HepG2 (cell line): ENCODE results near the gene PCGF2. TPM values are rescaled to one million over a fixed set of nuclear protein-coding genes. Genes with fewer than 3 reads are reported as not detected.

Source experiments
- ADNP ChIP-seq: sonication (generic); formaldehyde crosslinking; IDR thresholded peaks from 2 replicates; pipeline ENCODE4 v1.4.0; 2020; ENCODE audit warnings: missing genetic modification reagents
- EED ChIP-seq: sonication (generic); formaldehyde crosslinking; IDR thresholded peaks from 2 replicates; pipeline ENCODE4 v1.5.0; 2020; ENCODE audit warnings: mild to moderate bottlenecking, missing genetic modification reagents
- GTF3A ChIP-seq: sonication (generic); formaldehyde crosslinking; conservative IDR thresholded peaks from 2 replicates; pipeline ENCODE4 v1.4.0; 2020; ENCODE audit warnings: mild to moderate bottlenecking, missing genetic modification reagents
- MLLT10 ChIP-seq: sonication (generic); formaldehyde crosslinking; IDR thresholded peaks from 2 replicates; pipeline ENCODE4 v1.4.0; 2020; ENCODE audit warnings: missing genetic modification reagents
- NR3C1 ChIP-seq: sonication (generic); formaldehyde crosslinking; IDR thresholded peaks from 2 replicates; pipeline ENCODE4 v1.4.0; 2020; ENCODE audit warnings: missing genetic modification reagents
- PAF1 ChIP-seq: IDR thresholded peaks from 2 replicates; pipeline ENCODE4 v1.6.1; 2016; ENCODE audit warnings: missing genetic modification reagents, missing compliant biosample characterization
- POLR2AphosphoS5 ChIP-seq: IDR thresholded peaks from 2 replicates; pipeline ENCODE4 v1.6.1; 2012; ENCODE audit warnings: low read depth, low read length
- PRMT3 ChIP-seq: sonication (generic); formaldehyde crosslinking; IDR thresholded peaks from 2 replicates; pipeline ENCODE4 v1.8.1; 2022; ENCODE audit warnings: low read depth, mild to moderate bottlenecking, moderate library complexity, missing genetic modification reagents, borderline replicate concordance
- SRSF4 ChIP-seq: fragments of 200-400 bp; formaldehyde crosslinking; IDR thresholded peaks from one replicate; pipeline ENCODE4 v1.6.1; 2018; ENCODE audit warnings: mild to moderate bottlenecking, low read depth, low read length, moderate library complexity; ENCODE audit not compliant: poor library complexity, severe bottlenecking
- STAT5B ChIP-seq: sonication (generic); formaldehyde crosslinking; IDR thresholded peaks from 2 replicates; pipeline ENCODE4 v1.4.0; 2020; ENCODE audit warnings: missing genetic modification reagents
- TFE3 ChIP-seq: IDR thresholded peaks from 2 replicates; pipeline ENCODE4 v1.6.1; 2016
- ZBTB38 ChIP-seq: sonication (generic); formaldehyde crosslinking; IDR thresholded peaks from 2 replicates; pipeline ENCODE4 v1.5.1; 2020; ENCODE audit warnings: mild to moderate bottlenecking, missing genetic modification reagents
- ZBTB7B ChIP-seq: sonication (generic); formaldehyde crosslinking; IDR thresholded peaks from 2 replicates; pipeline ENCODE4 v1.4.0; 2020; ENCODE audit warnings: missing genetic modification reagents
- ZFP36L2 ChIP-seq: sonication (generic); formaldehyde crosslinking; IDR thresholded peaks from 2 replicates; pipeline ENCODE4 v1.4.0; 2020; ENCODE audit warnings: missing genetic modification reagents
- ZMAT5 ChIP-seq: sonication (generic); formaldehyde crosslinking; IDR thresholded peaks from 2 replicates; pipeline ENCODE4 v1.5.0; 2020; ENCODE audit warnings: mild to moderate bottlenecking, low read depth, missing genetic modification reagents, borderline replicate concordance
- ZNF274 ChIP-seq: sonication (generic); formaldehyde crosslinking; IDR thresholded peaks from 2 replicates; pipeline ENCODE4 v1.5.1; 2020; ENCODE audit warnings: mild to moderate bottlenecking, missing genetic modification reagents
- ZNF747 ChIP-seq: sonication (generic); formaldehyde crosslinking; IDR thresholded peaks from 2 replicates; pipeline ENCODE4 v1.8.1; 2023; ENCODE audit warnings: missing genetic modification reagents, mild to moderate bottlenecking, borderline replicate concordance
- ZNF83 ChIP-seq: sonication (generic); formaldehyde crosslinking; IDR thresholded peaks from 2 replicates; pipeline ENCODE4 v1.4.0; 2020; ENCODE audit warnings: missing genetic modification reagents, mild to moderate bottlenecking, borderline replicate concordance
- ZXDC ChIP-seq: sonication (generic); formaldehyde crosslinking; IDR thresholded peaks from 2 replicates; pipeline ENCODE4 v1.5.0; 2020; ENCODE audit warnings: mild to moderate bottlenecking, missing genetic modification reagents
- polyA plus RNA-seq, 8 experiments: library from polyadenylated mRNA; depleted of rRNA in 3 of 8; stranded (reverse) in 7 of 8; unstranded in 1 of 8; fragments of >200 nt; fragmentation: Illumina TruSeq in 4 of 8; extraction: Trizol in 4 of 8; gene quantifications; 2 replicates each; pipeline versions ENCODE4 v1.2.1 to v1.2.3, GENCODE V29; 2011 to 2016; ENCODE audit warnings: low read depth in 4 of 8, missing spikeins in 1 of 8, mixed read lengths in 1 of 8; ENCODE audit not compliant: insufficient read depth in 1 of 8
- total RNA-seq, 5 experiments: library from RNA; depleted of rRNA; stranded (reverse); fragments of >200 nt; fragmentation: Illumina TruSeq; extraction: Trizol; gene quantifications; 2 replicates each; pipeline ENCODE4 v1.2.3, GENCODE V29; 2016; ENCODE audit warnings: low read depth in 1 of 5
- TF ChIP-seq, protein P1 (sequence below): sonication (generic); formaldehyde crosslinking; IDR thresholded peaks from 2 replicates; pipeline ENCODE4 v1.4.0; 2020; ENCODE audit warnings: missing genetic modification reagents, mild to moderate bottlenecking, borderline replicate concordance
- TF ChIP-seq, protein P2 (sequence below): sonication (generic); formaldehyde crosslinking; IDR thresholded peaks from 2 replicates; pipeline ENCODE4 v1.4.0; 2020; ENCODE audit warnings: mild to moderate bottlenecking, low read depth, missing genetic modification reagents

Gene PCGF2
- total and polyA plus RNA-seq, 2 of the 13 experiments (the other 11 are each of a cell fraction or from before 2014, with no cell fraction given) = 11.6 to 29.4 TPM

GRCh38 chr17:38733982-38734973 is 13.9 kb downstream of the PCGF2 start (continued):
- no peak; the same call in 1 of the 2 replicates for TF ChIP-seq PRMT3 (CRISPR knock-in tag)
- TF ChIP-seq STAT5B (CRISPR knock-in tag) = no peak
- no peak for TF ChIP-seq GTF3A (CRISPR knock-in tag)
- TF ChIP-seq, protein P1, sequence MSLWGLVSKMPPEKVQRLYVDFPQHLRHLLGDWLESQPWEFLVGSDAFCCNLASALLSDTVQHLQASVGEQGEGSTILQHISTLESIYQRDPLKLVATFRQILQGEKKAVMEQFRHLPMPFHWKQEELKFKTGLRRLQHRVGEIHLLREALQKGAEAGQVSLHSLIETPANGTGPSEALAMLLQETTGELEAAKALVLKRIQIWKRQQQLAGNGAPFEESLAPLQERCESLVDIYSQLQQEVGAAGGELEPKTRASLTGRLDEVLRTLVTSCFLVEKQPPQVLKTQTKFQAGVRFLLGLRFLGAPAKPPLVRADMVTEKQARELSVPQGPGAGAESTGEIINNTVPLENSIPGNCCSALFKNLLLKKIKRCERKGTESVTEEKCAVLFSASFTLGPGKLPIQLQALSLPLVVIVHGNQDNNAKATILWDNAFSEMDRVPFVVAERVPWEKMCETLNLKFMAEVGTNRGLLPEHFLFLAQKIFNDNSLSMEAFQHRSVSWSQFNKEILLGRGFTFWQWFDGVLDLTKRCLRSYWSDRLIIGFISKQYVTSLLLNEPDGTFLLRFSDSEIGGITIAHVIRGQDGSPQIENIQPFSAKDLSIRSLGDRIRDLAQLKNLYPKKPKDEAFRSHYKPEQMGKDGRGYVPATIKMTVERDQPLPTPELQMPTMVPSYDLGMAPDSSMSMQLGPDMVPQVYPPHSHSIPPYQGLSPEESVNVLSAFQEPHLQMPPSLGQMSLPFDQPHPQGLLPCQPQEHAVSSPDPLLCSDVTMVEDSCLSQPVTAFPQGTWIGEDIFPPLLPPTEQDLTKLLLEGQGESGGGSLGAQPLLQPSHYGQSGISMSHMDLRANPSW = no peak
- peak; percentile 37; the same call in 1 of the 2 replicates for TF ChIP-seq ZNF747
- no peak for TF ChIP-seq NR3C1 (CRISPR knock-in tag)
- TF ChIP-seq ZNF274 (CRISPR knock-in tag) = no peak
- peak; percentile 72; the same call in 1 of the 2 replicates for TF ChIP-seq ZNF83
- TF ChIP-seq ADNP (CRISPR knock-in tag) = no peak
- TF ChIP-seq SRSF4 = no peak
- TF ChIP-seq ZMAT5 = no peak
- TF ChIP-seq POLR2AphosphoS5 = peak; percentile 56; the same call in 1 of the 2 replicates
- no peak for TF ChIP-seq TFE3
- 0 out of 2 replicates have a peak, but pooled peaks have one; percentile 44 for TF ChIP-seq EED (CRISPR knock-in tag)
- TF ChIP-seq MLLT10 = no peak
- TF ChIP-seq, protein P2, sequence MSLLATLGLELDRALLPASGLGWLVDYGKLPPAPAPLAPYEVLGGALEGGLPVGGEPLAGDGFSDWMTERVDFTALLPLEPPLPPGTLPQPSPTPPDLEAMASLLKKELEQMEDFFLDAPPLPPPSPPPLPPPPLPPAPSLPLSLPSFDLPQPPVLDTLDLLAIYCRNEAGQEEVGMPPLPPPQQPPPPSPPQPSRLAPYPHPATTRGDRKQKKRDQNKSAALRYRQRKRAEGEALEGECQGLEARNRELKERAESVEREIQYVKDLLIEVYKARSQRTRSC (CRISPR knock-in tag) = no peak
- TF ChIP-seq ZXDC (CRISPR knock-in tag) = no peak
- TF ChIP-seq ZBTB7B (CRISPR knock-in tag) = no peak
- no peak for TF ChIP-seq ZFP36L2 (CRISPR knock-in tag)
- 0 out of 2 replicates have a peak, but pooled peaks have one; percentile 14 for TF ChIP-seq ZBTB38 (CRISPR knock-in tag)
- TF ChIP-seq PAF1 (CRISPR knock-in tag) = peak; percentile 11; the same call in 1 of the 2 replicates
